CD4-positive, alpha-beta T cell (primary cell): Measurements from ENCODE around the gene CNTN3. TPM values are rescaled to one million over a fixed set of nuclear protein-coding genes. Genes with fewer than 3 reads are reported as not detected.

Source experiments
- ATAC-seq: fragments of 200-7000 bp; cut with Tn5 transposase; one replicate; pipeline ENCODE4 v1.10.0; 2022; ENCODE audit warnings: mild to moderate bottlenecking; ENCODE audit not compliant: poor library complexity
- CTCF ChIA-PET: fragments of 350-600 bp; sonication (Branson Sonifier 250); formaldehyde crosslinking; loops from one replicate; lab custom pipeline; 2021; ENCODE audit warnings: antibody characterized with exemption, inconsistent platforms; lab: Charles Lee
- POLR2A ChIA-PET: fragments of 350-600 bp; sonication (Branson Sonifier 250); formaldehyde crosslinking; loops from one replicate; lab custom pipeline; 2021; ENCODE audit warnings: antibody characterized with exemption, inconsistent platforms; lab: Charles Lee
- DNase-seq, 14 experiments: peaks; one replicate each; pipeline ENCODE4 v3.0.0-alpha.2; 2013 to 2020; ENCODE audit warnings: mixed read lengths in 2 of 14
- H3K27ac ChIP-seq, 2 donors: one replicate each; pipeline versions ENCODE4 v1.5.1 to v1.7.0; 2013; ENCODE audit warnings: low read length in 2 of 2, low read depth in 1 of 2, mild to moderate bottlenecking in 1 of 2
- H3K27me3 ChIP-seq, 2 experiments: 1 replicate in 1 of 2; 2 replicates in 1 of 2; pipeline versions ENCODE4 v1.6.1 to v1.7.0; 2013; ENCODE audit warnings: low read length in 2 of 2, control low read depth in 1 of 2, mild to moderate bottlenecking in 1 of 2, moderate library complexity in 1 of 2; ENCODE audit not compliant: insufficient read depth in 2 of 2, control insufficient read depth in 1 of 2
- H3K36me3 ChIP-seq: one replicate; pipeline ENCODE4 v1.6.1; 2013; ENCODE audit warnings: low read length, control low read depth; ENCODE audit not compliant: insufficient read depth
- H3K4me1 ChIP-seq: one replicate; pipeline ENCODE4 v1.6.1; 2013; ENCODE audit warnings: low read length, control low read depth; ENCODE audit not compliant: insufficient read depth
- H3K4me3 ChIP-seq: one replicate; pipeline ENCODE4 v1.5.1; 2013; ENCODE audit warnings: mild to moderate bottlenecking, low read length, moderate library complexity
- H3K9me3 ChIP-seq, 2 experiments: 1 replicate in 1 of 2; 2 replicates in 1 of 2; pipeline versions ENCODE4 v1.6.1 to v1.7.0; 2013; ENCODE audit warnings: low read length in 2 of 2, mild to moderate bottlenecking in 2 of 2, control low read depth in 1 of 2, moderate library complexity in 1 of 2; ENCODE audit not compliant: control insufficient read depth in 1 of 2, insufficient read depth in 1 of 2
- H3K27ac Mint-ChIP-seq: one replicate; pipeline ENCODE4 v1.8.0; 2020; ENCODE audit warnings: mixed read lengths
- H3K27me3 Mint-ChIP-seq: one replicate; pipeline ENCODE4 v1.8.0; 2021; ENCODE audit warnings: mixed read lengths
- H3K36me3 Mint-ChIP-seq: one replicate; pipeline ENCODE4 v1.8.0; 2021; ENCODE audit warnings: low read depth, mixed read lengths
- H3K4me1 Mint-ChIP-seq: one replicate; pipeline ENCODE4 v1.8.0; 2021; ENCODE audit warnings: low read depth, mixed read lengths
- H3K4me3 Mint-ChIP-seq: one replicate; pipeline ENCODE4 v1.8.0; 2020; ENCODE audit warnings: mild to moderate bottlenecking, mixed read lengths
- H3K9me3 Mint-ChIP-seq: one replicate; pipeline ENCODE4 v1.8.0; 2020; ENCODE audit warnings: mixed read lengths
- CTCF ChIP-seq: fragments of 200-600 bp; IDR thresholded peaks from one replicate; pipeline ENCODE4 v1.8.0; 2022; ENCODE audit warnings: antibody characterized with exemption, mild to moderate bottlenecking
- intact Hi-C, 2 experiments: fragments of 100-400 bp; cut with DNase I in 1 of 2; cut with micrococcal nuclease in 1 of 2; formaldehyde crosslinking; loops; one replicate each; pipeline versions ENCODE4 v1.15.1 to v1.9.0; 2023 to 2025; cut with DNase I, micrococcal nuclease
- total RNA-seq, 174 experiments: library from RNA in 2 of 174; stranded (reverse) in 2 of 174; gene quantifications; one replicate each; pipeline ENCODE4 v1.2.3 and lab custom pipeline; 2021 to 2026

Gene CNTN3
- total RNA-seq, 2 experiments from 2014 or later, result not detected

- no peaks in the 10 kb centered on the region for H3K27me3 Mint-ChIP-seq
- TF ChIP-seq CTCF, result no peak
- ChIA-PET POLR2A (no interaction called here), CTCF (no interaction called here)
- Histone ChIP-seq H3K9me3 (peaks cover 0 to 4% of the 10 kb centered on the region in 2 experiments), H3K27ac (no peak overlapping the region), H3K4me1 (no peaks in the 10 kb centered on the region), H3K4me3 (no peak overlapping the region), H3K36me3 (no peaks in the 10 kb centered on the region), H3K27me3 (no peaks in the 10 kb centered on the region)
- no peak for DNase-seq
- no peak for ATAC-seq
- no peak overlapping the region for H3K4me3 Mint-ChIP-seq
- H3K36me3 Mint-ChIP-seq, result no peaks in the 10 kb centered on the region
- peaks cover 5% of the 10 kb centered on the region for H3K9me3 Mint-ChIP-seq
- no peak overlapping the region for H3K27ac Mint-ChIP-seq
- intact Hi-C loops, result no loop called here
- no peaks in the 10 kb centered on the region for H3K4me1 Mint-ChIP-seq
These were observed 11.6 kb upstream of the CNTN3 start for GRCh38 chr3:74626011-74626410.

DNA sequence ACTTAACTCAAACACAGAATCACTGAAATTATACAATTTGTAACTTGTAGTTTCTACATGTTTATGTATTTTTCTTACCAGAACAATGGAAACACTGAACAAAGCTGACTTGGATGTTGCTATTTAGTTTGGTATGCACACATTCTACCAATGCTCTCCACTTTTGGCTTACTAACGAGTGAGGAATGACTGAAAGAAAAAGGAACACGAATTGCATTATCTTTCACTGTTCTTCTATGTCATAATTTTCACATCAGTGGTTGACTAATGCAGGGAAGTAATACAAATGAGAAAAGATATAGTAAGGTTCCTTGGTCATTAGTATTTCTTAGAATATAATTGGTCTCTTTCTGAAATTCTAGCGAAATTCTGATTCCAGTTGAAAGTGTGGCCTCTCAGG lies 9.8 kb upstream of the CNTN3 start:
- no peaks in the 10 kb centered on the region for H3K9me3 ChIP-seq
- intact Hi-C loops, result no loop called here
- Mint-ChIP-seq H3K9me3 (peaks cover 5% of the 10 kb centered on the region), H3K36me3 (no peaks in the 10 kb centered on the region), H3K4me3 (no peak overlapping the region), H3K4me1 (no peaks in the 10 kb centered on the region), H3K27me3 (no peaks in the 10 kb centered on the region), H3K27ac (no peak overlapping the region)
- TF ChIP-seq CTCF, result no peak
- H3K4me3 ChIP-seq, result no peak overlapping the region
- H3K27ac ChIP-seq, result no peak overlapping the region
- no peaks in the 10 kb centered on the region for H3K36me3 ChIP-seq
- DNase-seq (no peak), ATAC-seq (no peak)
- CTCF ChIA-PET, result no interaction called here
- POLR2A ChIA-PET, result no interaction called here
- H3K27me3 ChIP-seq, result no peaks in the 10 kb centered on the region
- H3K4me1 ChIP-seq, result no peaks in the 10 kb centered on the region

DNA sequence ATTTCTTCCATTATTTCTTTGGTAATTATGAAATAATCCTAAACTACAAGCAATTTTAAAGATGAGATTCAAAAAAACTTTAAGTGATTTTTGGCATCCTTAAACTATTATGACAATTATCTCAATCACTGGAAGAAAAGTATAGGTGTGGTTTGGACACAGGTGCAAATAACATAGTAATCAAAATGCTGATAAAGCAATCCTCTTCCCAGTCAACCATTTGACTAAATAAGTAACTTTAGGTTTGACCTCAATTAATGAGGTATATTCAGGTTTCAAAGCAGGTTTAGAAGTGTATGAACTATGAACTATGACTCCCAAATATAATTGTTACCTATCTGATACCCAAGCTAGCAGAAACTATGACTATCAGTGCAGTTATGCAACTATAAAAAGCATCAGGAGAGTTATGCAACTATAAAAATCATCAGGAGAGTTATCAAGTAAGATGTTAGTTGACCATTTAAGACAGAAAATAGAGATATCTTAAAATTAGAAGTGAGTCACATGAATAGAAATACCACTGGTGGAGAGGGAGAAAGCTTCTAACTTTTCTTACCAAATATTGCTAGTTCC lies 8.9 kb upstream of the CNTN3 start:
- Mint-ChIP-seq H3K36me3 (no peaks in the 10 kb centered on the region), H3K27me3 (no peaks in the 10 kb centered on the region), H3K4me1 (no peaks in the 10 kb centered on the region), H3K4me3 (no peak overlapping the region), H3K27ac (no peak overlapping the region), H3K9me3 (peaks cover 5% of the 10 kb centered on the region)
- H3K4me1 ChIP-seq, result no peaks in the 10 kb centered on the region
- no peak overlapping the region for H3K4me3 ChIP-seq
- POLR2A ChIA-PET, result no interaction called here
- no peaks in the 10 kb centered on the region for H3K36me3 ChIP-seq
- ATAC-seq (no peak), DNase-seq (no peak)
- TF ChIP-seq CTCF, result no peak
- H3K27ac ChIP-seq, result no peak overlapping the region
- no peaks in the 10 kb centered on the region for H3K9me3 ChIP-seq
- H3K27me3 ChIP-seq, result no peaks in the 10 kb centered on the region
- intact Hi-C loops, result no loop called here
- CTCF ChIA-PET, result no interaction called here
